ENCODE measurements around the gene TSPAN4. TPM values are rescaled to one million over a fixed set of nuclear protein-coding genes. Genes with fewer than 3 reads are reported as not detected.
A peak's percentile ranks its signal among the peaks of the same experiment; 100 is the strongest.

Gene TSPAN4
- total and polyA plus RNA-seq, 9 of the 15 experiments (the other 6 are each of a cell fraction or from before 2014, with no cell fraction given) = 0.07 to 31.0 (median 15.7) TPM

DNA sequence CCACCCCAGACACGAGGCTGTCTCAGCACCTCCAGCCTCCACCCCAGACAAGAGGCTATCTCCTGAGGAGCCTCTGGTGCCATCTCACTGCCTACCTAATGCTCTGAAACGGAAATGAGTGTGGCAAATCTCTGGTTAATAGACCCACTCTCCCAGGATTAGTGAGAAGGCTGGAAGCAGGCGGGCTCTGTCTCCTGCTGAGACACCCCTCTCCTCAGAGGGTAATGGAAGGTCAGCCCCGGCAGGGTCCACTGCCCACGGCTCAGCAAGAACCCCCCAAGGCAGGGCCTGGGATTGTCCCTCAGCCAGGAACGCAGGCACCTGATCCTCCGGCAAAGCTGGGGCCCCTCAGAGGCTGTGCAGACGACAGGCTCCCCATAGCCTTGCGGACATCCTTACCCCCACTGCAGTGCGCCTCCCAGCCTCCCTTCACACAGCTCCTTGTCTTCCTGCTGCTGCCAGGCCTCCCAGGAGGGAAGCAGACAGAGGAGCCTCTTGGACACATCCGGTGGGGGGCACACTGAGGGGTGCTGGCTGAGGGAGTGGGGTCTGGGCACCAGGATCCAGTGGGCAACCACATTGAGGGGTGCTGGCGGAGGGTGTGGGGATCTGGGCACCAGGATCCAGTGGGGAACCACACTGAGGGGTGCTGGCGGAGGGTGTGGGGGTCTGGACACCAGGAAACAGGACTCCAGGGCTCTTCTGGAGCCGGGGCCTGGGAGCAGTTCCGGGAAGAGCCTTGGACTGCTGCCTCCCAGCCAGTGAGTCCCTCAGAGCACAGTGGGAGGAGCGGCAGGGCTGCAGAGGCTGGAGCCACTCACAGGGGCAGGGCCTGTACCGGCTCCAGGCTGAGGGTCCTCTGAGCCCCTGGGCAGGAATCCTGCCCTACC is 54.8 kb downstream of the TSPAN4 start (continued):
- TF ChIP-seq MYBL2 (IDR thresholded peaks at IDR 0.05; ENCODE audit: low read depth) (no peak), MYBL2 (CRISPR knock-in tag; IDR thresholded peaks at IDR 0.05; ENCODE audit: borderline replicate concordance) (no peak), FOXM1 (IDR thresholded peaks at IDR 0.05; ENCODE audit: low read depth) (no peak), FOXM1 (CRISPR knock-in tag; IDR thresholded peaks at IDR 0.05; ENCODE audit: low read depth) (no peak), RBFOX2 (IDR thresholded peaks at IDR 0.05; ENCODE audit: low read depth, low read length) (peak; percentile 48; the same call in 1 of the 2 replicates), SMARCA4 (IDR thresholded peaks at IDR 0.05) (no peak), MCM5 (IDR thresholded peaks at IDR 0.05; ENCODE audit: low read depth) (no peak)
- TF ChIP-seq, protein P1, sequence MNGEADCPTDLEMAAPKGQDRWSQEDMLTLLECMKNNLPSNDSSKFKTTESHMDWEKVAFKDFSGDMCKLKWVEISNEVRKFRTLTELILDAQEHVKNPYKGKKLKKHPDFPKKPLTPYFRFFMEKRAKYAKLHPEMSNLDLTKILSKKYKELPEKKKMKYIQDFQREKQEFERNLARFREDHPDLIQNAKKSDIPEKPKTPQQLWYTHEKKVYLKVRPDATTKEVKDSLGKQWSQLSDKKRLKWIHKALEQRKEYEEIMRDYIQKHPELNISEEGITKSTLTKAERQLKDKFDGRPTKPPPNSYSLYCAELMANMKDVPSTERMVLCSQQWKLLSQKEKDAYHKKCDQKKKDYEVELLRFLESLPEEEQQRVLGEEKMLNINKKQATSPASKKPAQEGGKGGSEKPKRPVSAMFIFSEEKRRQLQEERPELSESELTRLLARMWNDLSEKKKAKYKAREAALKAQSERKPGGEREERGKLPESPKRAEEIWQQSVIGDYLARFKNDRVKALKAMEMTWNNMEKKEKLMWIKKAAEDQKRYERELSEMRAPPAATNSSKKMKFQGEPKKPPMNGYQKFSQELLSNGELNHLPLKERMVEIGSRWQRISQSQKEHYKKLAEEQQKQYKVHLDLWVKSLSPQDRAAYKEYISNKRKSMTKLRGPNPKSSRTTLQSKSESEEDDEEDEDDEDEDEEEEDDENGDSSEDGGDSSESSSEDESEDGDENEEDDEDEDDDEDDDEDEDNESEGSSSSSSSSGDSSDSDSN (IDR thresholded peaks at IDR 0.05; ENCODE audit: borderline replicate concordance in 1 of 2, low read depth in 2 of 2, low read length in 2 of 2) = no peak

Measured in K562 (cell line).